ENCODE measurements around the gene ADAP1. TPM values are rescaled to one million over a fixed set of nuclear protein-coding genes. Genes with fewer than 3 reads are reported as not detected.

ADAP1 gene
- total RNA-seq, 2 donors from 2014 or later, result 24.5 to 24.6 TPM

GRCh38 chr7:901041-901387 lies 53.5 kb downstream of the ADAP1 start:
- Histone ChIP-seq H3K9me3 (no peaks in the 10 kb centered on the region), H3K27ac (no peak overlapping the region), H3K4me3 (no peak overlapping the region), H3K4me1 (ENCODE audit: control insufficient read depth in 1 of 2, low read depth in 2 of 2) (peaks cover 0 to 6% of the 10 kb centered on the region in 2 donors), H3K27me3 (replicated peaks; ENCODE audit: insufficient read depth) (no peaks in the 10 kb centered on the region), H3K36me3 (peaks cover 17% of the 10 kb centered on the region)
- TF ChIP-seq CTCF (IDR thresholded peaks at IDR 0.05), result no peak
- no peak for DNase-seq (ENCODE audit: low spot score)
- no peak for ATAC-seq (ENCODE audit: insufficient number of reproducible peaks, low FRiP score, low read depth)

- Histone ChIP-seq H3K36me3 (peaks cover 22% of the 10 kb centered on the region), H3K27ac (no peak overlapping the region), H3K4me1 (ENCODE audit: control insufficient read depth in 1 of 2, low read depth in 2 of 2) (peaks cover 0 to 6% of the 10 kb centered on the region in 2 donors), H3K4me3 (no peak overlapping the region), H3K27me3 (replicated peaks; ENCODE audit: insufficient read depth) (no peaks in the 10 kb centered on the region), H3K9me3 (no peaks in the 10 kb centered on the region)
- no peak for DNase-seq (ENCODE audit: low spot score)
- no peak for ATAC-seq (ENCODE audit: insufficient number of reproducible peaks, low FRiP score, low read depth)
- TF ChIP-seq CTCF (IDR thresholded peaks at IDR 0.05), result no peak
Measured at GRCh38 chr7:900331-901040, 54.0 kb downstream of the ADAP1 start.

DNA sequence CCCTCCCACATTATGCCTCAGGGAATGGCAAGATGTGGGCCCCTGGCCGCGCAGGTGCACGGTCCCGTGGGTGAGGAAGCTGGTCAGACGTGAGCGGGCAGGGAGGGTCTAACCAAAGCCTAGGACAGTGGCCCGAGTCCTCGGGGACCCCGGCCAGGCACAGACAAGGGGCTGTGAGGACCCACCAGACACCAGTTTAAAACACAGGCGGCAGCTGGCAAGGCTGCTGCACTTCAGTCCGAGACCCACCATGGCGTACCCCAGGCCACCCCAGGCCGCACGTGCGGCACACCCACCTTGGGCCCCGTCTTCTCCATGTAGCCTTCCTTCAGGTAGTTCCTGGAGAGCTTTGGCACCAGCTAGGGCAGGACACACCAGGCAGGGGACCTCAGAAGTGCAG lies 54.7 kb downstream of the ADAP1 start:
- Histone ChIP-seq H3K4me1 (ENCODE audit: control insufficient read depth in 1 of 2, low read depth in 2 of 2) (peaks cover 0 to 6% of the 10 kb centered on the region in 2 donors), H3K27me3 (replicated peaks; ENCODE audit: insufficient read depth) (no peaks in the 10 kb centered on the region), H3K36me3 (peaks cover 29% of the 10 kb centered on the region), H3K9me3 (no peaks in the 10 kb centered on the region), H3K4me3 (no peak overlapping the region), H3K27ac (no peak overlapping the region)
- no peak for TF ChIP-seq CTCF (IDR thresholded peaks at IDR 0.05)
- DNase-seq (ENCODE audit: low spot score) (no peak), ATAC-seq (ENCODE audit: insufficient number of reproducible peaks, low FRiP score, low read depth) (no peak)

DNA sequence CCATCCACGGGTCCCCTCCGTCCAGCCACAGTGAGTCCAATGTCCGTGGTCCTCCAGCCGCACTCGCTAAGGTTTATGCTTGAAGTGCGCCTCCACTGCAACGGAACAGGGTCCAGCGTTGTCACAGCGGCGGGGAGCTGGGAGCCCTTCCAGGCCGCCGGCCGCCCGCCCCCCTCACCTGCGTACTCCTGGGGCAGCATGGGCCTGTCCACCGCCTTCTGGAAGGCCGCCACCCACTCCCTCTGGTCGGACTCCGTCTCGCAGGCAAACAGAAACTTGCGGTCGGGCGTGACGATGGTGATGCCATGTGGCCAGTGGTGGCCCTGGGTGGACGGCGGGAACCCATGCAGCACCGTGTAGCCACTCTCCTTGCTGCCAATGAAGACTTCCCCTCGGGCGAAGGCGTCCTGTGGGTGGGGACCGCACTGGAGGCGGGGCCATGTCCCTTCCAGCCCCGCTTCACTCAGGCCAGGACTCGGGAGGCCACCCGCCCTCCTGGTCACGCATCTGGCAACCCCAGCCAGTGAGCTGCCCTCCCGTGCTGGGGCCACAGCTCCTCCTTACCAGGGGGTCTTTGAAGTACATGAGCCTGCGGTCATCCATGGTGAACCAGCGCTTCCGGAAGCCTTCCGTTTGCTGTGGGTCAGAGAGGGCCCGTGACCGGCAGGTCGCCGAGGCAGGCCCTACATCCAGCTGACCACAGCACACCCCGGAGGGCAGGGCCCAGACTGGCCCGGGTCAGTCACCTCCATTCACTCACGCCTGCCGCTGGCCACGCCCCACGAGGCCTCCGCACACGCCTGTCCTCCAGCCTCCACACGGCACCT lies 55.4 kb downstream of the ADAP1 start:
- H3K9me3 ChIP-seq, result no peaks in the 10 kb centered on the region
- DNase-seq (ENCODE audit: low spot score), result no peak
- no peak for ATAC-seq (ENCODE audit: insufficient number of reproducible peaks, low FRiP score, low read depth)
- no peak overlapping the region for H3K4me3 ChIP-seq
- no peaks in the 10 kb centered on the region for H3K27me3 ChIP-seq (replicated peaks; ENCODE audit: insufficient read depth)
- no peak overlapping the region for H3K27ac ChIP-seq
- H3K36me3 ChIP-seq, result peaks cover 36% of the 10 kb centered on the region
- TF ChIP-seq CTCF (IDR thresholded peaks at IDR 0.05), result no peak
- H3K4me1 ChIP-seq (ENCODE audit: control insufficient read depth in 1 of 2, low read depth in 2 of 2), result no peaks in the 10 kb centered on the region

GRCh38 chr7:898460-898854 lies 56.0 kb downstream of the ADAP1 start:
- no peaks in the 10 kb centered on the region for H3K4me1 ChIP-seq (ENCODE audit: control insufficient read depth in 1 of 2, low read depth in 2 of 2)
- no peak overlapping the region for H3K4me3 ChIP-seq
- H3K9me3 ChIP-seq, result no peaks in the 10 kb centered on the region
- H3K27ac ChIP-seq, result no peak overlapping the region
- peaks cover 40% of the 10 kb centered on the region for H3K36me3 ChIP-seq
- no peak for TF ChIP-seq CTCF (IDR thresholded peaks at IDR 0.05)
- ATAC-seq (ENCODE audit: insufficient number of reproducible peaks, low FRiP score, low read depth) (no peak), DNase-seq (ENCODE audit: low spot score) (no peak)
- H3K27me3 ChIP-seq (replicated peaks; ENCODE audit: insufficient read depth), result no peaks in the 10 kb centered on the region

Measured in thoracic aorta (tissue), 2 donors.